Umbilical cord (tissue), 2 donors: ENCODE measurements around the gene UCK2. TPM values are rescaled to one million over a fixed set of nuclear protein-coding genes. Genes with fewer than 3 reads are reported as not detected.

ENCODE experiments used
- DNase-seq: peaks from one replicate; pipeline ENCODE4 v3.0.0-alpha.2; 2015; ENCODE audit warnings: low spot score
- total RNA-seq: library from RNA; depleted of rRNA; stranded (reverse); fragments of >200 nt; gene quantifications from one replicate; pipeline ENCODE4 v1.2.3, GENCODE V29; 2014; ENCODE audit warnings: low replicate concordance; ENCODE audit not compliant: insufficient read depth

Gene UCK2
- total RNA-seq, 1 donor from 2014 or later, result 27.4 TPM

- DNase-seq, result no peak
These were observed 6.8 kb downstream of the UCK2 start for GRCh38 chr1:165834229-165834628.

GRCh38 chr1:165834881-165835280, 7.5 kb downstream of the UCK2 start:
- DNase-seq, result no peak

GRCh38 chr1:165836664-165837482, 9.5 kb downstream of the UCK2 start:
- DNase-seq, result no peak

- DNase-seq, result no peak
These were observed 10.5 kb downstream of the UCK2 start for GRCh38 chr1:165837838-165838364.

GRCh38 chr1:165840423-165840822, 13.0 kb downstream of the UCK2 start:
- DNase-seq, result no peak

GRCh38 chr1:165841582-165842017, 14.2 kb downstream of the UCK2 start:
- DNase-seq, result no peak

GRCh38 chr1:165842023-165842670, 14.7 kb downstream of the UCK2 start:
- DNase-seq, result no peak

GRCh38 chr1:165842671-165843129, 15.3 kb downstream of the UCK2 start:
- no peak for DNase-seq

- DNase-seq, result no peak
These were observed 15.9 kb downstream of the UCK2 start for GRCh38 chr1:165843304-165843703.

- no peak for DNase-seq
These were observed 16.8 kb downstream of the UCK2 start for GRCh38 chr1:165844114-165844798.

GRCh38 chr1:165844933-165845332, 17.5 kb downstream of the UCK2 start:
- DNase-seq, result no peak

- DNase-seq, result no peak
These were observed 18.2 kb downstream of the UCK2 start for GRCh38 chr1:165845569-165845968.

- no peak for DNase-seq
These were observed 18.8 kb downstream of the UCK2 start for GRCh38 chr1:165845992-165846748.

GRCh38 chr1:165847486-165847885, 20.1 kb downstream of the UCK2 start:
- DNase-seq, result no peak

- DNase-seq, result no peak
These were observed 22.1 kb downstream of the UCK2 start for GRCh38 chr1:165849353-165850133.

GRCh38 chr1:165851034-165851658, 23.7 kb downstream of the UCK2 start:
- DNase-seq, result no peak

- DNase-seq, result no peak
These were observed 25.5 kb downstream of the UCK2 start for GRCh38 chr1:165852871-165853270.

- no peak for DNase-seq
These were observed 26.2 kb downstream of the UCK2 start for GRCh38 chr1:165853528-165854075.

GRCh38 chr1:165854101-165854845, 26.9 kb downstream of the UCK2 start:
- peak; percentile 23 for DNase-seq
